PC-3 (cell line): ENCODE results near the gene UAP1. TPM values are rescaled to one million over a fixed set of nuclear protein-coding genes. Genes with fewer than 3 reads are reported as not detected.

ENCODE experiments used
- ATAC-seq: fragments of 200-7000 bp; cut with Tn5 transposase; 2 replicates; pipeline ENCODE4 v1.9.1; 2020; ENCODE audit warnings: mild to moderate bottlenecking, moderate library complexity
- BruUV-seq: library from RNA; stranded (reverse); fragments of 400-500 nt; replicated peaks from 2 replicates; lab custom pipeline; 2021; lab: Mats Ljungman, UMichigan
- CTCF ChIA-PET: fragments of 300-600 bp; sonication (Branson Sonifier 250); formaldehyde crosslinking; loops from one replicate; lab custom pipeline; 2022; ENCODE audit warnings: antibody characterized with exemption; lab: Charles Lee
- POLR2A ChIA-PET: fragments of 300-600 bp; sonication (Branson Sonifier 250); formaldehyde crosslinking; loops from one replicate; lab custom pipeline; 2022; ENCODE audit warnings: antibody characterized with exemption; ENCODE audit not compliant: unreplicated experiment; lab: Charles Lee
- DNase-seq: peaks from one replicate; pipeline ENCODE4 v3.0.0-alpha.2; 2015
- H2AFZ ChIP-seq: fragments of 300-600 bp; sonication (generic); 2 replicates; pipeline ENCODE4 v1.6.0; 2016; ENCODE audit warnings: antibody characterized with exemption, low read length
- H3F3A ChIP-seq: fragments of 300-600 bp; sonication (generic); one replicate; pipeline ENCODE4 v1.6.0; 2017; ENCODE audit warnings: antibody characterized with exemption, low read length, control low read depth, mild to moderate bottlenecking; ENCODE audit not compliant: unreplicated experiment
- H3K27ac ChIP-seq: fragments of 300-600 bp; sonication (generic); 2 replicates; pipeline ENCODE4 v1.5.1; 2016; ENCODE audit warnings: mild to moderate bottlenecking, low read length
- H3K27me3 ChIP-seq: fragments of 300-600 bp; sonication (generic); 2 replicates; pipeline ENCODE4 v1.6.1; 2016; ENCODE audit warnings: low read length, mixed read lengths
- H3K36me3 ChIP-seq: fragments of 300-600 bp; sonication (generic); 2 replicates; pipeline ENCODE4 v1.6.1; 2016; ENCODE audit warnings: low read depth, mixed run types, low read length, mixed read lengths
- H3K4me1 ChIP-seq: fragments of 300-600 bp; sonication (generic); 2 replicates; pipeline ENCODE4 v1.5.1; 2016; ENCODE audit warnings: low read length; ENCODE audit not compliant: insufficient read depth
- H3K4me2 ChIP-seq: fragments of 300-600 bp; sonication (generic); 2 replicates; pipeline ENCODE4 v1.6.0; 2016; ENCODE audit warnings: low read length
- H3K4me3 ChIP-seq: fragments of 300-600 bp; sonication (generic); 2 replicates; pipeline ENCODE4 v1.5.1; 2016; ENCODE audit warnings: mild to moderate bottlenecking, low read length, mixed read lengths
- H3K79me2 ChIP-seq: fragments of 300-600 bp; sonication (generic); 2 replicates; pipeline ENCODE4 v1.6.1; 2017; ENCODE audit warnings: low read length, mixed read lengths
- H3K9ac ChIP-seq: fragments of 300-600 bp; sonication (generic); 2 replicates; pipeline ENCODE4 v1.6.0; 2016; ENCODE audit warnings: mild to moderate bottlenecking, low read length
- H3K9me2 ChIP-seq: fragments of 300-600 bp; sonication (generic); replicated peaks from 2 replicates; pipeline ENCODE4 v1.6.1; 2016; ENCODE audit warnings: mixed run types, low read length, mixed read lengths
- H3K9me3 ChIP-seq: fragments of 300-600 bp; sonication (generic); 2 replicates; pipeline ENCODE4 v1.6.1; 2016; ENCODE audit warnings: low read length, mixed read lengths
- H4K20me1 ChIP-seq: fragments of 300-600 bp; sonication (generic); 2 replicates; pipeline ENCODE4 v1.6.1; 2016; ENCODE audit warnings: low read length, mixed read lengths
- EZH2 ChIP-seq: fragments of 300-600 bp; sonication (generic); IDR thresholded peaks from one replicate; pipeline ENCODE4 v1.6.1; 2017; ENCODE audit warnings: antibody characterized with exemption, mild to moderate bottlenecking, low read length; ENCODE audit not compliant: unreplicated experiment
- EZH2phosphoT487 ChIP-seq: fragments of 300-600 bp; sonication (generic); IDR thresholded peaks from 2 replicates; pipeline ENCODE4 v1.6.1; 2018; ENCODE audit warnings: mild to moderate bottlenecking, antibody characterized with exemption, low read length, borderline replicate concordance
- intact Hi-C: fragments of 100-400 bp; cut with micrococcal nuclease; formaldehyde crosslinking; loops from 2 replicates; pipeline ENCODE4 v1.9.0; 2023
- total RNA-seq: library from RNA; depleted of rRNA; stranded (reverse); fragments of >200 nt; gene quantifications from 2 replicates; pipeline ENCODE4 v1.2.3, GENCODE V29; 2014
- TF ChIP-seq, protein P1 (sequence below): fragments of 300-600 bp; sonication (generic); conservative IDR thresholded peaks from 2 replicates; pipeline ENCODE4 v1.5.1; 2017; ENCODE audit warnings: antibody characterized with exemption, low read depth, mild to moderate bottlenecking, low read length

Gene UAP1
- total RNA-seq, 1 experiment from 2014 or later, result 118 TPM

DNA sequence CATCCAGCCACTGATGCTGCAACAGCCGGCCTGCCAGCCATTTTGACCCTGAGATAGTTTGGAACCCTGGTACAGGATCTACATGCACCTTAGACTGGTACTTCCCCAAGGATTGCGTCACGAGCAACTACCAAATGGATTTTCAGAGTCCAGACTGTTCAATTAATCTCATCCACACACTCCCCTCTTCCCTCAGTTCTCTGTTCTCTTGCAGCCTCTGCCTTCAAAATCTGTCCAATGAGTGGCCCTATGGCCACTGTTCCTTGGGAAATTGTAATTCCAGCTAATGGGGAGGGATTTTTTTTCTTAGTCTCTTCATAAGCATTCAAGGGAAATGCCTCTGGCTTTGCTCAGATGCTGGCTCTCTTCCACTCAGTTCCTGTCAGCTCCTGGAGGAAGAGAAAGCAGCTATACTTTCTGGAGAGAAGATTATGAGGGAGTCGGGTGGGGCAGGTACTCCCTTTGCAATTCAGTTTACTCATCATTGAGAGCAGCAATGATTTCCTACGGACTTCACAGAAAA lies 19.8 kb upstream of the UAP1 start:
- peaks cover 23% of the 10 kb centered on the region for H3F3A ChIP-seq
- ChIA-PET CTCF (interaction anchor here (0.5 to 0.6 kb wide), 2 partner anchors 23 to 626 kb away, joined by 3 to 5 read pairs; no protein-coding TSS in a partner anchor), POLR2A (interaction anchor here (0.6 to 1.0 kb wide), 4 partner anchors 39 to 258 kb away, joined by 3 to 11 read pairs (median 4); no protein-coding TSS in a partner anchor)
- TSS peak; percentile 92 for BruUV-seq
- H3K9me2 ChIP-seq, result no peaks in the 10 kb centered on the region
- H3K4me1 ChIP-seq, result peaks cover 44% of the 10 kb centered on the region
- DNase-seq (peak; percentile 99), ATAC-seq (peak; percentile 83)
- H3K79me2 ChIP-seq, result no peaks in the 10 kb centered on the region
- peak overlapping the region; percentile 61 for H3K27ac ChIP-seq
- H2AFZ ChIP-seq, result peak overlapping the region; percentile 14; the same call in 1 of the 2 replicates
- no peaks in the 10 kb centered on the region for H3K27me3 ChIP-seq
- H3K4me3 ChIP-seq, result no peak overlapping the region
- H3K9ac ChIP-seq, result no peak overlapping the region
- H4K20me1 ChIP-seq, result no peaks in the 10 kb centered on the region
- H3K36me3 ChIP-seq, result peaks cover 6% of the 10 kb centered on the region; the same call in 1 of the 2 replicates
- peak overlapping the region; percentile 25 for H3K4me2 ChIP-seq
- TF ChIP-seq EZH2, result no peak
- TF ChIP-seq EZH2phosphoT487, result no peak
- TF ChIP-seq, protein P1, sequence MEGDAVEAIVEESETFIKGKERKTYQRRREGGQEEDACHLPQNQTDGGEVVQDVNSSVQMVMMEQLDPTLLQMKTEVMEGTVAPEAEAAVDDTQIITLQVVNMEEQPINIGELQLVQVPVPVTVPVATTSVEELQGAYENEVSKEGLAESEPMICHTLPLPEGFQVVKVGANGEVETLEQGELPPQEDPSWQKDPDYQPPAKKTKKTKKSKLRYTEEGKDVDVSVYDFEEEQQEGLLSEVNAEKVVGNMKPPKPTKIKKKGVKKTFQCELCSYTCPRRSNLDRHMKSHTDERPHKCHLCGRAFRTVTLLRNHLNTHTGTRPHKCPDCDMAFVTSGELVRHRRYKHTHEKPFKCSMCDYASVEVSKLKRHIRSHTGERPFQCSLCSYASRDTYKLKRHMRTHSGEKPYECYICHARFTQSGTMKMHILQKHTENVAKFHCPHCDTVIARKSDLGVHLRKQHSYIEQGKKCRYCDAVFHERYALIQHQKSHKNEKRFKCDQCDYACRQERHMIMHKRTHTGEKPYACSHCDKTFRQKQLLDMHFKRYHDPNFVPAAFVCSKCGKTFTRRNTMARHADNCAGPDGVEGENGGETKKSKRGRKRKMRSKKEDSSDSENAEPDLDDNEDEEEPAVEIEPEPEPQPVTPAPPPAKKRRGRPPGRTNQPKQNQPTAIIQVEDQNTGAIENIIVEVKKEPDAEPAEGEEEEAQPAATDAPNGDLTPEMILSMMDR, result no peak
- intact Hi-C loops, result loop anchor here (1.0 kb wide), 1 partner anchor 20 kb away; the partner anchor contains the start of gene UAP1
- peaks cover 7% of the 10 kb centered on the region for H3K9me3 ChIP-seq

DNA sequence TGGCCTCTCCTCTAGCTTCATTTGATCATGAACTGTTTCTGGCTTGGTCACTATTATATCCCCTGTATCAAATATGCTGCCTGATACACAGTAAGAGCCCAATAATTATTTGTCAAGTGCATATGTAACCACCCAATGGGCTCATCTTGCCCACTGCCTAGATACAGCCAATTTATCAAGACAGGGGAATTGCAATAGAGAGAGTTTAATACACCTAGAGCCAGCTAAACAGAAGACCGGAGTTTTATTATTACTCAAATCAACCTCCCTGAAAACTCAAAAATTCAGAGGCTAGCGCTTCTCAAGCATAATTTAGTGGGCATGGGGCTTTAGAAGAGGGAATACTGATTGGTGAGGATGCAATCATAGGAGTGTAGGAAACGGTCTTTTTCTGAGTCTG lies 18.3 kb upstream of the UAP1 start:
- BruUV-seq, result no TSS peak
- no peak overlapping the region for H2AFZ ChIP-seq
- H3F3A ChIP-seq, result peaks cover 23% of the 10 kb centered on the region
- POLR2A ChIA-PET, result no interaction called here
- H3K4me2 ChIP-seq, result no peak overlapping the region
- intact Hi-C loops, result no loop called here
- H3K9me3 ChIP-seq, result peaks cover 7% of the 10 kb centered on the region
- H3K79me2 ChIP-seq, result no peaks in the 10 kb centered on the region
- no peak overlapping the region for H3K9ac ChIP-seq
- H3K4me3 ChIP-seq, result no peak overlapping the region
- DNase-seq, result no peak
- no peak for ATAC-seq
- CTCF ChIA-PET, result no interaction called here
- H3K9me2 ChIP-seq, result no peaks in the 10 kb centered on the region
- no peak overlapping the region for H3K27ac ChIP-seq
- H3K36me3 ChIP-seq, result peaks cover 6% of the 10 kb centered on the region; the same call in 1 of the 2 replicates
- no peak for TF ChIP-seq EZH2
- TF ChIP-seq EZH2phosphoT487, result no peak
- TF ChIP-seq, protein P1, result no peak
- H4K20me1 ChIP-seq, result no peaks in the 10 kb centered on the region
- H3K27me3 ChIP-seq, result no peaks in the 10 kb centered on the region
- H3K4me1 ChIP-seq, result peaks cover 31% of the 10 kb centered on the region

DNA sequence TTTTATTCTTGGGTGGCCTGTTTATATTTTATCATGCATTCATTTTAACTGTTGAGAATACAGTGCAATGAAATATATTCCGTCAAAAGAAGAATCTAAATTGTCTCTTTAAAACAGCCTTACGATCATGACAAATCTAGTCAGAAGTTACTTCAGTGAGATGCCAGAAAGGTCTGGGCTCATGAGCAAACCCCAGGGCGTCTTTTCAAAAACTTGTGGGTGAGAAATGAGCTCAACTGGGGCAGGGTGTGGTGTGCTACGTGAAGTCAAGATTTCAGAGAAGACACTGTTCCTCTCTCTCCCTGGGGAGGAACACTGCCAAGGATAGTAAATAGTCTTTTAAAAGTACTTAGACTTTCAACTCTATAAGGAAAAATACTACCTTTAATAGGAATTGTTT lies 13.4 kb upstream of the UAP1 start:
- H3K4me2 ChIP-seq, result no peak overlapping the region
- CTCF ChIA-PET, result no interaction called here
- no peak overlapping the region for H3K9ac ChIP-seq
- no peaks in the 10 kb centered on the region for H3K79me2 ChIP-seq
- peaks cover 4% of the 10 kb centered on the region for H3K9me3 ChIP-seq
- intact Hi-C loops, result no loop called here
- TF ChIP-seq EZH2phosphoT487 (no peak), EZH2 (no peak)
- TF ChIP-seq, protein P1, result no peak
- no peak overlapping the region for H3K4me3 ChIP-seq
- no peaks in the 10 kb centered on the region for H3K27me3 ChIP-seq
- peaks cover 18% of the 10 kb centered on the region for H3K4me1 ChIP-seq
- H3K36me3 ChIP-seq, result peaks cover 3% of the 10 kb centered on the region; the same call in 1 of the 2 replicates
- no peak overlapping the region for H3K27ac ChIP-seq
- POLR2A ChIA-PET, result no interaction called here
- no peaks in the 10 kb centered on the region for H3F3A ChIP-seq
- DNase-seq (no peak), ATAC-seq (no peak)
- H4K20me1 ChIP-seq, result no peaks in the 10 kb centered on the region
- H3K9me2 ChIP-seq, result 0 out of 2 replicates have a peak, but pooled peaks cover 3% of the 10 kb centered on the region
- BruUV-seq, result no TSS peak
- H2AFZ ChIP-seq, result no peak overlapping the region
